ENCODE measurements around the gene DRC1.

Gene DRC1

GRCh38 chr2:26488463-26489212, 86.9 kb downstream of the DRC1 start:
- H3K27me3 ChIP-seq (ENCODE audit: insufficient read depth, poor library complexity, severe bottlenecking), result no peaks in the 10 kb centered on the region
- TF ChIP-seq SPI1 (IDR thresholded peaks at IDR 0.05; ENCODE audit: borderline replicate concordance, low read depth), result no peak
- no peak for TF ChIP-seq CTCF (IDR thresholded peaks at IDR 0.05; ENCODE audit: insufficient read depth, low read length)
- no peak for TF ChIP-seq POLR2AphosphoS5 (IDR thresholded peaks at IDR 0.05; ENCODE audit: low read depth)
- TF ChIP-seq GABPA (IDR thresholded peaks at IDR 0.05; ENCODE audit: low read depth), result no peak

GRCh38 chr2:26489213-26489850, 87.6 kb downstream of the DRC1 start:
- no peak overlapping the region for H3K4me3 ChIP-seq (replicated peaks; ENCODE audit: insufficient read depth, low read length)
- TF ChIP-seq CTCF (IDR thresholded peaks at IDR 0.05; ENCODE audit: insufficient read depth, low read length) (no peak), POLR2AphosphoS5 (IDR thresholded peaks at IDR 0.05; ENCODE audit: low read depth) (no peak), GABPA (IDR thresholded peaks at IDR 0.05; ENCODE audit: low read depth) (no peak), SPI1 (IDR thresholded peaks at IDR 0.05; ENCODE audit: borderline replicate concordance, low read depth) (no peak), REST (IDR thresholded peaks at IDR 0.05; ENCODE audit: insufficient replicate concordance, low read depth) (no peak)
- no peak overlapping the region for H3K27ac ChIP-seq (replicated peaks)
- H3K27me3 ChIP-seq (ENCODE audit: insufficient read depth, poor library complexity, severe bottlenecking), result no peaks in the 10 kb centered on the region
- DNase-seq (ENCODE audit: low read depth in 1 of 2, low spot score in 1 of 2), result no peak

More at GRCh38 chr2:26488463-26489212, 86.9 kb downstream of the DRC1 start:
- H3K27ac ChIP-seq (replicated peaks), result no peak overlapping the region
- no peak overlapping the region for H3K4me3 ChIP-seq (replicated peaks; ENCODE audit: insufficient read depth, low read length)
- no peak for DNase-seq (ENCODE audit: low read depth in 1 of 2, low spot score in 1 of 2)

GRCh38 chr2:26491563-26492167, 89.9 kb downstream of the DRC1 start:
- TF ChIP-seq REST (IDR thresholded peaks at IDR 0.05; ENCODE audit: insufficient replicate concordance, low read depth), result no peak
- no peak for TF ChIP-seq GABPA (IDR thresholded peaks at IDR 0.05; ENCODE audit: low read depth)
- no peak for TF ChIP-seq SPI1 (IDR thresholded peaks at IDR 0.05; ENCODE audit: borderline replicate concordance, low read depth)
- no peak for TF ChIP-seq CTCF (IDR thresholded peaks at IDR 0.05; ENCODE audit: insufficient read depth, low read length)
- no peak for TF ChIP-seq POLR2AphosphoS5 (IDR thresholded peaks at IDR 0.05; ENCODE audit: low read depth)
- no peak for DNase-seq (ENCODE audit: low read depth in 1 of 2, low spot score in 1 of 2)
- no peak overlapping the region for H3K4me3 ChIP-seq (replicated peaks; ENCODE audit: insufficient read depth, low read length)
- H3K27me3 ChIP-seq (ENCODE audit: insufficient read depth, poor library complexity, severe bottlenecking), result no peaks in the 10 kb centered on the region
- no peak overlapping the region for H3K27ac ChIP-seq (replicated peaks)

Data from HL-60 (cell line).